Choroid plexus epithelial cell (primary cell): Measurements from ENCODE around the gene GPR37.

Source experiments
- DNase-seq: peaks from one replicate; pipeline ENCODE4 v3.0.0-alpha.2; 2010; ENCODE audit warnings: low read depth
- H3K4me3 ChIP-seq: 2 replicates; pipeline ENCODE4 v1.5.1; 2011; ENCODE audit warnings: low read depth, mild to moderate bottlenecking, control low read depth, low read length, moderate library complexity
- TF ChIP-seq, protein P1 (sequence below): conservative IDR thresholded peaks from 2 replicates; pipeline ENCODE4 v1.5.1; 2011; ENCODE audit warnings: low read depth, mild to moderate bottlenecking, control low read depth, inconsistent platforms, low read length, moderate library complexity

GPR37 gene

DNA sequence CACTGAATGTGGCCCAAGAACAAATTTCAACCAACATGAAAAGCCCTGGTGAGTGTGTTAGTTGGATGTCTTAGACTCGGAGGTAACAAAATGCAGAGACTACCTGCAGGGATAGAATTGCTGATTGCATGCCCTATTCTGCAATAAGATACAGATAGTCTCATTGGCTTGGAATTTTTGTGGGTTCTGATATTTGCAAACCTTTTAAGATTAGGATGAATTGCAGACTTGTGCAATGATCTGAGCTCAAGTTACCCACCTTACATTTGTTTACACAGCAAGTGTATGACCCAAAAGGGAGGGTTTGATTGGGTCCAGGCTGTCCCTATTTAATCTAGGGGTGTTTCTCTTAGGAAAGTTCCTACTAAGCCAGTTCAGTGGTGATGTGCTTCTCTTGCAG lies 45.4 kb downstream of the GPR37 start:
- H3K4me3 ChIP-seq: no peak overlapping the region
- DNase-seq: peak; percentile 82
- TF ChIP-seq, protein P1, sequence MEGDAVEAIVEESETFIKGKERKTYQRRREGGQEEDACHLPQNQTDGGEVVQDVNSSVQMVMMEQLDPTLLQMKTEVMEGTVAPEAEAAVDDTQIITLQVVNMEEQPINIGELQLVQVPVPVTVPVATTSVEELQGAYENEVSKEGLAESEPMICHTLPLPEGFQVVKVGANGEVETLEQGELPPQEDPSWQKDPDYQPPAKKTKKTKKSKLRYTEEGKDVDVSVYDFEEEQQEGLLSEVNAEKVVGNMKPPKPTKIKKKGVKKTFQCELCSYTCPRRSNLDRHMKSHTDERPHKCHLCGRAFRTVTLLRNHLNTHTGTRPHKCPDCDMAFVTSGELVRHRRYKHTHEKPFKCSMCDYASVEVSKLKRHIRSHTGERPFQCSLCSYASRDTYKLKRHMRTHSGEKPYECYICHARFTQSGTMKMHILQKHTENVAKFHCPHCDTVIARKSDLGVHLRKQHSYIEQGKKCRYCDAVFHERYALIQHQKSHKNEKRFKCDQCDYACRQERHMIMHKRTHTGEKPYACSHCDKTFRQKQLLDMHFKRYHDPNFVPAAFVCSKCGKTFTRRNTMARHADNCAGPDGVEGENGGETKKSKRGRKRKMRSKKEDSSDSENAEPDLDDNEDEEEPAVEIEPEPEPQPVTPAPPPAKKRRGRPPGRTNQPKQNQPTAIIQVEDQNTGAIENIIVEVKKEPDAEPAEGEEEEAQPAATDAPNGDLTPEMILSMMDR: no peak

DNA sequence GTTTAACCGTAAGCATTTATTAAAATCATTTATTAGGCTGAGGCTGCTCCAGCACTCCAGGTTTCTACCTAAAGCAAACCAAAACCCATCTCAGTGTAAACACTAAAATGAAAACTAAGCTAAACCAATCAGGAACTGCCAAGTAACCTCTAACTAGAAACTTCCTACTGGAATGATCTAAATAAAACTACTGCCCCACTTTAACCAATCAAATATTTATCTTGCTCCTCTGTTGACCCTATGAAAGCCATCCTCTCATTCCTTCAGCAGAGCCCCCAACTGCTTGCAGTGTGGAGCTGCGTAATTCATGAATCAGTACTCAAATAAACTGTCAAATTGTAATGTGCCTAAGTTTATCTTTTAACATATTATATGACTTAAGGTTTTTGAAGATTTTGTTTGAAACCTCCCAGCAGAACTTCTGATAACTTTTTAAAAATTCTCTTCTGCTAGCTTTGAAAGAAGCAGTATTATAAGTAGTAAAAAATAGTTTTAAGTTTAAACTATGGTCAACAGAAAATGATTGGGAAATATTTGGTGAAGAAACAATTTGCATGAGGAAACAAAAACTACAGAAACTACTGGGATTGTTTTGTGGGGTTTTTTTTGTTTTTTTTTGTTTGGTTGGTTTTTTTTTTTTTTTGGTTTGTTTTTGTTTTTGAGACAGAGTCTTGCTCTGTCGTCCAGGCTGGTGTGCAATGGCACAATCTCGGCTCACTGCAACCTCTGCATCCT lies 47.4 kb downstream of the GPR37 start:
- no peak overlapping the region for H3K4me3 ChIP-seq
- TF ChIP-seq, protein P1: no peak
- peak; percentile 78 for DNase-seq

DNA sequence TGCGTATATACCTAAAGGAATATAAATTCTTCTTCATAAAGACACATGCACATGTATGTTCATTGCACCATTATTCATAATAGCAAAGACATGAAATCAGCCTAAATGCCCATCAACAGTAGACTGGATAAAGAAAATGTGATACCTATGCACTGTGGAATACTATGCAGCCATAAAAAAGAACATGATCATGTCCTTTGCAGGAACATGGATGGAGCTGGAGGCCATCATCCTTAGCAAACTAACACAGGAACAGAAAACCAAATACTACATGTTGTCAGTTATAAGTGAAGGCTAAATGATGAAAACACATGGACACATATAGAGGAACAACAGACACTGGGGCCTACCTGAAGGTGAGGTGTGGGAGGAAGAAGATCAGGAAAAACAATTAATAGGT lies 48.7 kb downstream of the GPR37 start:
- TF ChIP-seq, protein P1: no peak
- DNase-seq: no peak
- no peak overlapping the region for H3K4me3 ChIP-seq

DNA sequence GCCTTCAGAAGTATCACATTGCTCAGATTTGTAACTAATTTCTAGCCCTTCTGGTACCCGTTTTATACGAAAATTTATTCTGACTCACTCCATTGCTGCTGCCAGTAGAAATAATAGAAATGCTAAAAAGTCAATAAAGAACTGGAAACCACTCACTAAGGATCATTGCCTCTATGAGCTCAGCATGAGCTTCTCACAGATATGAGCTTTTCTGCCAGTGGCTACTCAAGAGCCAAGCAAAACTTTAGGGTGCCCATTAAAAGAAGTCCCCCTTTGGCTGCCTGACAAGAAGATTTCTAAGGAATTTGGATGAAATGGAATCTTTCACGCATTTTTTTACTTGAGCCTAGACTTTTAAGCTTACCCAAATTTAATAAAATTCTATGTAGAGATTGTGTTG lies 52.5 kb downstream of the GPR37 start:
- no peak overlapping the region for H3K4me3 ChIP-seq
- TF ChIP-seq, protein P1: no peak
- no peak for DNase-seq

DNA sequence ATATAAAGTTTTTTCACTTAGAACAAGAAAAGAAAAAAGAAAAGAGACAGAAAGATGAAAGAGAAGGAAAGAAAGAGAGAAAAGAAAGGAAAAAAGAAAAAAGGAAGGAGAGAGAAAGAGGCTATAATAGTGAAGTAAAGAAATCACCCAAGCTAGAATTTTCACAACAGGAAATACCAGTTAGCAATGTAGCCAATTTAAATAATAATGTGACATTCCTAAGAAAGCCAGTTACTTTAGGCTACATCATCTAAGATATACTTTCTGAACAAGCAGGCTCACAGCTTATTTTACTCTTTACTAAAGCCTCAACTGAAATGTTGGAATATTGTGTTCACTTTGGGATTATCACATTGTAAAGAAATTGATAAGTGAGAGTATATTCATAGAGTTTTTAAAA lies 53.6 kb downstream of the GPR37 start:
- TF ChIP-seq, protein P1: no peak
- DNase-seq: peak; percentile 43

DNA sequence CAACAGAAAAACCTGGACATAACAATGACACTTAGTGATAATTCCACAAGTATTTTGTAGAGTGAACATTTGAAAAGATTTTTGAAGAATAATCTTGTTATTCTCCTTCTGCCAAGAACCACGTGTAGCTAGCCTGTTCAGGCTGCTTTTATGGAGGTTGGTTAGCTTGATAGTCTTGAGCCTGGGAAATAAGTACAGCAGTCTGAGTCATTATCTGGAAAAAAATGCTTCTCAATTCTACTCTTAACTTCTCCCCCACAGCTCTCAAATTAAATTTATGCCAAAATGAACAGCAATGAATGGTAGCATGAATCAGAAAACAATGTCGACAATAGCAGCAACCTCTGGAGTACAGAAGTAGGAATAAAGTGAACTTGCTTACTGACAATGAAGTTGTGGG lies 63.2 kb downstream of the GPR37 start:
- DNase-seq: no peak
- TF ChIP-seq, protein P1: no peak

More for the DNA sequence above, 53.6 kb downstream of the GPR37 start:
- H3K4me3 ChIP-seq: no peak overlapping the region

DNA sequence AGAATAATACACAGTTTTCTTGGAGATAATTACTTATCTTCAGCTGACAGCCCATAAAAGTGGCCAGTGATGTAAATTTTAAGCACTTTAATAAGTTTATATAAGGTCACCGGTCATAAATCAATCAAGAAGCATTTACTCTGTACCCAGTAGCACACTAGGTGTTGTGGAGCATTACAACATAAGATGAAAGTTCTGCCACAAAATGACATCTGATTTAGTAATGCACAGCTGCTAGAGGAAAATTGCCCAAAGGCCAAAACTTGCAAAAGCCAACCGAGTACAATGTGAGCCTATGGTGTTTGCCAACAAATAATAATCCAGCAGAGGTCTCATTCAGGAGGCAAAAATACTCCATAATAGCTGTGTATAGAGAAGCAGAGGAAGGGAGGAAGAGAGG lies 63.6 kb downstream of the GPR37 start:
- H3K4me3 ChIP-seq: no peak overlapping the region
- TF ChIP-seq, protein P1: no peak
- DNase-seq: peak; percentile 24

More for the DNA sequence above, 63.2 kb downstream of the GPR37 start:
- H3K4me3 ChIP-seq: no peak overlapping the region
